ENCODE results near the gene KCNJ10. TPM values are rescaled to one million over a fixed set of nuclear protein-coding genes. Genes with fewer than 3 reads are reported as not detected.
"Not testable (repeated sequence)": the region's sequence is repeated elsewhere in the genome, so short reads cannot be mapped to it uniquely, and the experiment has no call there.

The KCNJ10 gene
- polyA plus RNA-seq, 4 donors = 23.4 to 30.9 (median 23.9) TPM

DNA sequence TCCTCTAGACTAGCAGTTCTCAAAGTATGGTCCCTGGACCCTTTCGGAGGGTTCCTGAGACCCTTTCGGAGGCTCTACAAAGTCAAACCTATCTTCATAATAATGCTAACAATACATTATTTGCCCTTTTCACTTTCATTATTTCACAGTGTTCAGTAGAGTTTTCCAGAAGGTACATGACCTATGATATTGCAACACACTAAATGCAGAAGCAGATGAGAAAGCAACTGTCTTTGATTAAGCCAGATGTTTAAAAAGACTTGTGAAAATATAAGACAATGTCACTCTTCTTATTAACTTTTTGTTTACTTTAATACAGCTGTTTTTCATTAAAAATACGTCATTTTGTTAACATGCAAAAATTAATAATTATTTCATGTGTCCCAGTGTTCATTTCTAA, 5.8 kb downstream of the KCNJ10 start:
- no peak for DNase-seq (ENCODE audit: low read depth in 4 of 4, low spot score in 2 of 4)

- DNase-seq (ENCODE audit: low read depth in 4 of 4, low spot score in 2 of 4) = no peak
Observed at GRCh38 chr1:160063176-160063575, 6.8 kb downstream of the KCNJ10 start.

DNA sequence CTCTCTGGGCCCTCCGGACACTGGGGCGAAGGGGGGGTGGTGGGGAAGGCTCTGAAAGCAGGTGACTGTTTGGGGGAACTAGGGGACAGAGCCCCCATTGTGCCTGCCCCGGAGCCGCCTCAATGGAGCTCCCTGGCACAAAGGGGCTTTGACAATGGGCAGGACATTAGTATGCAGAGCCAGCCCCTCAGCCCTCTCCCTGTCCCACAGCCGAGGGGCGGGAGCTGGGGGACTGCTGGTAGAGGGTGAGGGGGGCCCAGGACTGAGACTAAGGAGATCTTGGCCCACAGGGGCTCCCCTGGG, 7.8 kb downstream of the KCNJ10 start:
- DNase-seq (ENCODE audit: low read depth in 4 of 4, low spot score in 2 of 4) = no peak

GRCh38 chr1:160061369-160062229, 8.4 kb downstream of the KCNJ10 start:
- no peak for DNase-seq (ENCODE audit: low read depth in 4 of 4, low spot score in 2 of 4)

- DNase-seq (ENCODE audit: low read depth in 4 of 4, low spot score in 2 of 4) = no peak
Observed at GRCh38 chr1:160058087-160058486, 11.9 kb downstream of the KCNJ10 start.

DNA sequence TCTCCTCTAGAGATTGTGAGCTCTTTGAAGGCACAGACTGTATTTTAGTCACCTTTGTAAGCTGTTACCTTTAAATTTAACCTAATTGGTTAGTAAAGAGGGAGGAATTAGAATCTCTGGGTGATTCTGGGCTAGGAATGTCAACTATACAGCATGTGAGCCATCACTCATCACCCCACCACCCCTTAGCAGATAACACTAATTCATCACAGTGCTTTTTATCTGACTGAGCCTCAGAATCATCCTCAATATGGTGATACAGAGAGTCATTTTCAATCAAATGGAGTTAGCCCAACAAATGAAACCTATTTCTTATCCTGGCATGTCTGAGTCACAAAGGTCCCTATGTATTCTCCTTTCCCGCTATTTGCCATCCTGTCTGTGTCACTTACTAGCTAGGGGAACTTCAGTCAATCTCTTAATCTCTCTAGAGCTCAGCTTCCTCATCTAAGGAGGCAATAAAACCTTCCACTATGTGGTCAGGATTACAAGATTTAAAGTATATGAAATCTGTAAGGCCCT, 13.3 kb downstream of the KCNJ10 start:
- DNase-seq (ENCODE audit: low read depth in 4 of 4, low spot score in 2 of 4) = no peak

DNA sequence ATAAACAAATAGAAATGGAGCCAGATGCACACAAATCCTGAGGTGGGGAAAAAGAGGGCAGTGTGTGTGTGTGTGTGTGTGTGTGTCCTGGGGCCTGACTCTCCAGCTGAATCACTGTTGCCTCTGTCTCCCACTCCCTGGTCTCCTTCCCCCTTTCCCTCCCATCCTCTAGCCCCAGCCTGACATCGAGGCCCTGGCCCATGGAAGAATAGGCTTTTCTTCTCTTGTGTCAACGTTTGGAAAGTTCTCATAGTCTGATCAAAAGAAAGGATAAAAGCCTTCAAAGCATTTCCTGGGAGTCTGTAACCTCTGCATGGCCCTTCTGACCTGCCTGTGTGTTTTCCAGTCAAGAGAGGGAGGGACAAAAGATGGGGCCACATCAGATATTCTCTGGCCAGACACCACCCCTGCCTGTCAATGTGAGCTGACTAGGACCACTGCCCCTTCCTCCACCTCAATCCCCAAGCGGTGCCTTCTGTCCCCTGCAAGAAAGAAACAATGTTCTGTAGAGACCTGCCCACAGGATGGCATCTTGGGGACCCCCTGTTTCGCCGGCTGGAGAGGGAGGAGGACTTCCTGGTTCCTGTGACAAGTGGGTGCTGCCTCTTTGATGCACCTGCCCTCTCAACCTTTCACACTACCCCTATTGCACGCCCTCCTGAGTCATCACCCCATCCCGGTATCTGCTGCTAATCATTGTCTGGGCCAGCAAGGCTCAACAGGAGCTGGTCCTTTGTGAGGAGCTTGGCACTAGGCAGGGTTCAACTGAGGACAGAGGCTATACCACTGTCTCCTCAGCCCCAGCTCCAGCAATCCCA, 16.2 kb downstream of the KCNJ10 start:
- DNase-seq (ENCODE audit: low read depth in 4 of 4, low spot score in 2 of 4) = no peak

DNA sequence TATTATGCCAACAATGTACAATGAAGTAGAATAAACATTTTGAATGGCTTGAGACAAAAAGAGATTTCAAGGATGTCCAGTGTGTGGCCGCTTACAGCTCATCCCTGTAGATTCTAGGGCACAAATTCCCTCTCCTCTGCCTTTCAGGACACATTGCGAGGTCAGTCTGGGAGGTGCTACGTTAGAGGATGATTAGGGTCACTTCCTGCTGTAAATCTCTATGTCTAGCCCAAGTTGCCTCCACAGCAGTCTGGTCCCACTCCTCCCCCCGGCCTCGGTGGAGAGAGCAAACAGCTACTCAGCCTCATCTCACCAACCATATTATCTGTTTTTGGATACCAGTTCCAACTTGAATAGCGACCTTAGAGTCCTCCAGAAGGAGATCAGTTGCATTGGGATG, 17.0 kb downstream of the KCNJ10 start:
- no peak for DNase-seq (ENCODE audit: low read depth in 4 of 4, low spot score in 2 of 4)

- no peak for DNase-seq (ENCODE audit: low read depth in 4 of 4, low spot score in 2 of 4)
Observed at GRCh38 chr1:160050619-160051018, 19.3 kb downstream of the KCNJ10 start.

- not testable (repeated sequence) for DNase-seq (ENCODE audit: low read depth in 4 of 4, low spot score in 2 of 4)
Observed at GRCh38 chr1:160050182-160050581, 19.8 kb downstream of the KCNJ10 start.

DNA sequence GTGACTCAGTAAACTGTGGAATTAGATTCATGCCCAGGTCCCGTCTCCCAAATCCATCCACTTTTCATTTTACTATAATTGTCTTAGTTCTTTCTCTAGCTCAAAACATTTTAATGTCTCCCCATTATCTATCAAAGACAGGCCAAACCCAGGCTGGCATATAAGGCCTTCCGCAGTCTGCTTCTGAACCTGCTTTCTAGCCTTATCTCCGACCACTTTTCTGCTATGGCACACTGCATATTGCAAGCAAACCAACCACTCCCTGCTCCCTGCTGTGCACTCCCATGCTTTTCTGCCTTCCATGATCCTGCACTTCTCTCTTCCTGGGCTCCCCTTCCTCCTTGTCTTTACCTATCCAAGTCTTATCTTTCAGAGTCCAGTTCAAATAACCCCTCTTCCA, 20.9 kb downstream of the KCNJ10 start:
- DNase-seq (ENCODE audit: low read depth in 4 of 4, low spot score in 2 of 4) = no peak

- DNase-seq (ENCODE audit: low read depth in 4 of 4, low spot score in 2 of 4) = no peak
Observed at GRCh38 chr1:160048335-160048734, 21.6 kb downstream of the KCNJ10 start.

DNA sequence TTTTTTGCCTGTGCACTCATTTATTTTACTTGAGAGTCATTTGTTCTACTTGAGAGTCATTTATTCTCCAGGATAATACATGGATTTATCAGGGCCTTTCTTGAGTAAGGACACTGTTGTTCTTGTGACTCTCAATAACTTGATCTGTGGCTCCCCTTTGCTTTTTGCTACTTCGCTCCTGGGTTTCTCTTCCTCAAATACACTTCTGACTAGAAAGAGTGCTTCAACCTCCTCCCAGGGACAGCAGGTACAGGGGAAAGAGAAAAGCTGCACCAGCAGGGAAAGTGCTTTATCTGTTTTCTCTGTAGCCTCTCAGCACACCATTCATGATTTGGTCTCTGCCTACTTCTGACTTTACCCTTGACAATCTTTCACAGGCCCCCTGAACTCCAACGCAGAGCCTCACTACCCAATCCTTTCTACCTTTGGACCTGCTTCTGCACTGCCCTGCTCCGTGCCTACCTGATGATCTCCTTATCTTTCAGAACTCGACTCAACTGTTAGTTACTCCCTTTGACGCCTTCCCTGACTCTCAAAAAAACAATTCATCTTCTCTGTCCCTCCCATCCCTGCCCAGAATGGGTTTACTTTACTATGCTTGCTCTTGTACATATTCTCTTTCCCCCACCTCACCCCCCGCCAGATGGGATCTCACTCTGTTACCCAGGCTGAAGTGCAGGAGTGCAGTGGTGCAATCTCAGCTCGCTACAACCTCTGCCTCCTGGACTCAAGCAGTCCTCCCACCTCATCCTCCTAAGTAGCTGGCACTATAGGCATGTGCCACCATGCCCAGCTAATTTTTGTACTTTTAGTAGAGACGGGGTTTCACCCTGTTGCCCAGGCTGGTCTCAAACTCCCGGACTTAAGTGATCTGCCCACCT, 22.6 kb downstream of the KCNJ10 start:
- no peak for DNase-seq (ENCODE audit: low read depth in 4 of 4, low spot score in 2 of 4)

GRCh38 chr1:160046494-160047110, 23.4 kb downstream of the KCNJ10 start:
- no peak for DNase-seq (ENCODE audit: low read depth in 4 of 4, low spot score in 2 of 4)

DNA sequence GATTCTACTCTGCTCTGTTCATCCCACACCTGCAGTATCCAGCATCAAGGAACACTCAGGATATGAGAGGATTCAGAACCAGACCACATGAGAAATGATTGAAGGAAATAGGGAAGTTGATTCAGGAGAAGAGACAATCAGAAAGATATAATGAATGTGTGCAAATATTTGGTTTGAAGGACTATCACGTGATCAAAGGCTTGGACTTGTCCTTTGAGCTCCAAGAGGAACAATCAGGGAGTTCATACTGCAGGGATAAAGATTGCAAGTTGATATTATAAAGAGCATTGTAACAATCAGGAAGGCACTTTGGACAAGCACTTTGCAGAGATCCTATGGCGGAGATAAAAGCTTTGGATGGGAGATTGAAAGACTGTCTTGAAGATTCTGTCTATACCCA, 24.3 kb downstream of the KCNJ10 start:
- no peak for DNase-seq (ENCODE audit: low read depth in 4 of 4, low spot score in 2 of 4)

- DNase-seq (ENCODE audit: low read depth in 4 of 4, low spot score in 2 of 4) = no peak
Observed at GRCh38 chr1:160043543-160043942, 26.4 kb downstream of the KCNJ10 start.

GRCh38 chr1:160040476-160040875, 29.5 kb downstream of the KCNJ10 start:
- no peak for DNase-seq (ENCODE audit: low read depth in 4 of 4, low spot score in 2 of 4)

DNA sequence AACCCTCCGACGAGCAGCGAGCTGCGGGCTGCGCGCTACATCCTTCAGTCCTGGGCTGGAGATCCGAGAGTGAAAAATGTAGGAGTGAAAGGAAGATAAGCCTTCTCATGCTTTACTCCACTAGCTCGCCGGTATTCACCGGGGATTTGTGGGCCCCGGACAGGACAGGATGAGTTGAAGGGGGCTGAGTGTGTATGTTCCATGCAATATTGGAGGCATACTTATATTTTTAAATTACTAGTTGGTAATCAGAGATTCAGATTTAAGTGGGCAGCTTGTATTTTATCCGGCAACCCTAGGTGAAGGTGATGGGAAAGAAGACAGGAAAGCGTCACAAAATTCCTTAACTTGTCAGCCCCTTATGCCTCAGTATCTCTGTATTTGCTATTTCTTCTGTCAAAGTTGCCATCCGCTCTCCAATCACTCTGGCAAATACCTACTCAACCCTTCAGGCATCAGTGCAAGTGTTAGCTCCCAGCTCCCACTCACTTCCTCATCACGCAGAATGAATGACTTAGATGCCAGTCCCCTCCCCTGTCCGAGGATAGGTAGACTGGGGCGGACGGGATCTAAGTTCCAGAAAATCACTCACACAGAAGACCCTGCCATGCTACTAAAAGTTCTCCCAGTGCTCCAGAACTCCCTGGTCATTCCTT, 37.7 kb downstream of the KCNJ10 start:
- peak in 1 of 4 donors; percentile 52 for DNase-seq (ENCODE audit: low read depth in 4 of 4, low spot score in 2 of 4)

DNA sequence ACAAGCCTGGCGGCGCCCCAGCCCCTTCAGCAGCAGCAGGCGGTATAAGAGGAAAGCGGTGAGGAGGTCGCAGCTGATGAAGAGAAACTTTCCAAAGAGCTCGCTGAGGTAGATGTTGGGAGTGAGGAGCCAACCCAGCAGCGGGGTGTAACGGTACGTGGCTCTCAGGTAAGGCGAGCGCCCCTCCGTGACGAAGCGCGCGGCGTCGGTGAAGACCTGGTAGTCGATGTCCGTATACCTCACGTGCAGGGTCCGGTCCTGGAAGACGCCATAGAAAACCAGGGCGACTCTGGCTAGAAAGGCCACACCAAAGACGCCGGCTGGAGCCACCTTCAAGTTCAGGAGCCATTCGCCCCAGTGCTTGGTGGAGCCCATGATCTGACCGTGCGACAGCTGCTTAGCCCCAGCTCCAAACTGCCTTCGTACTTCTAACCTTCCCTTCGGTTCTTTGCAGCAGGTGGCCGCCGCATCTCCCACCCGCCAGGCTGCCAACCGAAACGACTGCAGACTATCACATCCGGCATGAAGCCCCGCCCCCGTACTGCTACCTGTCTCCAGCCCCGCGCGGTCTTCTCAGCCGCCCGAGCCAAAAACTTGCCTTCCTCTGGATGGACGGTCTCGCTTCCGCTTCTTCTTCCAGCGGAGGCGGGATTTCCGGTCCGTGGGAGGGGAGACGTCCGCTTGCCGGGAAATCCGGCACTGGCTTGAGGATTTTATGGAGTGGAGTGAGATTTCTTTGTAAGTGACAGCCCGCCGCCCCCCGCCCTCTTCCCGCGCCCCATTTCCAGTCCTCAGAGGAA, 38.4 kb downstream of the KCNJ10 start, which contains the start of gene PIGM:
Gene PIGM, minus strand, starts transcription at position 626 of the 800 bp plus-strand sequence. Its CDS starts 251 bp downstream, at position 375.
- DNase-seq (ENCODE audit: low read depth in 4 of 4, low spot score in 2 of 4) = peak; percentile 77 to 95 (median 88)

Measured in left renal cortex interstitium (tissue), 4 donors.